Right lung (tissue), 5 donors: Measurements from ENCODE around the gene CCDC197. TPM values are rescaled to one million over a fixed set of nuclear protein-coding genes. Genes with fewer than 3 reads are reported as not detected.

Source experiments
- DNase-seq, 2 donors: peaks; one replicate each; pipeline ENCODE4 v3.0.0-alpha.2; 2013
- polyA plus RNA-seq, 5 donors: library from polyadenylated mRNA; unstranded; fragments of 120-200 nt; gene quantifications; one replicate each; pipeline versions ENCODE4 v1.2.1 to v1.2.3, GENCODE V29; 2013; ENCODE audit warnings: inconsistent platforms in 1 of 5, low replicate concordance in 1 of 5; ENCODE audit not compliant: insufficient read length in 5 of 5, insufficient read depth in 1 of 5

Gene CCDC197
- polyA plus RNA-seq, 5 donors: not detected

DNA sequence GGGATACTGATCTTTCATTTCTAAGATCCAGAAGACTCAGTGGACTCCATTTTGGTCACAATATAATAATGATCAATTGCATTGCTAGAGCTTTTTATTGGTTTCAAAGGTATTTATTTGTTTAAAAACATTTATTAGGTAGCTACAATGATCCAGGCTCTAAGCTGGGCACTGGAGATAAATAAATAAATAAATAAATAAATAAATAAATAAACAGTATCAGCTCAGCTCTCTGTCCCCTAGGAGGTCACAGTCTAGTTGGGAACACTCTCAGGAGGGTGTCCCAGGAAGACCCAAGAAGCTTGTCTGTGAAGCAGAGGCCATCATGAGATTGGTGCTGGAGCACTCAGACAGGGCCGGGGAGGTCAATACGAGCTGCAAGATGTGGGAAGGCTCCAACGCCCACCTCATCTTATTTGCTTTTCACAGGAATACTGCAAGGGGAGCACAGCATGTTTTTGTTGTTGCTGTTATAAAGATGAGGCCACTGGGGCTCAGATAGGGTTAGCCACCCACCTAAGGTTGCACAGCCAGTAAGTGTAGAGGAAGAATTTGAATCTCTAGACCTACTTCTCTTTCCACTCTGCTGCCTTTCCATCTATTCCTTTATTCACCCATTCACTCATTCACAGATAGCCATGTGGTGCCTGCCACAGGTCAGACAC, 36.2 kb upstream of the CCDC197 start:
- DNase-seq: no peak

DNA sequence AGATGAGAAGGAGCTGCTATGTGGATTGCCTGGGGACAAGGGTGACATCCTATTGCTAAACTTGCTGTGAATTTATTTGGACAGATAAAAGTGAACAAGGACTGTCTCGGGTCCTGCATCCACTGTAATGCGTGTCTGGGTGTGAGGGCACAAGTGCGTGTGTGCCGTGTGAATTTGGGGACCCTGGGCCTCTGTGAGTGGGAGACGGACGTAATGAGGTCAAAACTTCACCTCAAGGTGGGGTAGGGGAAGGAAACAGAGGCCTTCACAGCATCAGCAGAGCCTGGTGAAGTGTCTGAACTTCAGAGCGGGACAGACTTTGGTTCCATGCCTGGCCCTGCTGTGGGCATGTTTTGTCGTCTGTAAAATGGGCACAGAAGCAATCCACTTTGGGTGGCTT, 35.5 kb upstream of the CCDC197 start:
- no peak for DNase-seq

DNA sequence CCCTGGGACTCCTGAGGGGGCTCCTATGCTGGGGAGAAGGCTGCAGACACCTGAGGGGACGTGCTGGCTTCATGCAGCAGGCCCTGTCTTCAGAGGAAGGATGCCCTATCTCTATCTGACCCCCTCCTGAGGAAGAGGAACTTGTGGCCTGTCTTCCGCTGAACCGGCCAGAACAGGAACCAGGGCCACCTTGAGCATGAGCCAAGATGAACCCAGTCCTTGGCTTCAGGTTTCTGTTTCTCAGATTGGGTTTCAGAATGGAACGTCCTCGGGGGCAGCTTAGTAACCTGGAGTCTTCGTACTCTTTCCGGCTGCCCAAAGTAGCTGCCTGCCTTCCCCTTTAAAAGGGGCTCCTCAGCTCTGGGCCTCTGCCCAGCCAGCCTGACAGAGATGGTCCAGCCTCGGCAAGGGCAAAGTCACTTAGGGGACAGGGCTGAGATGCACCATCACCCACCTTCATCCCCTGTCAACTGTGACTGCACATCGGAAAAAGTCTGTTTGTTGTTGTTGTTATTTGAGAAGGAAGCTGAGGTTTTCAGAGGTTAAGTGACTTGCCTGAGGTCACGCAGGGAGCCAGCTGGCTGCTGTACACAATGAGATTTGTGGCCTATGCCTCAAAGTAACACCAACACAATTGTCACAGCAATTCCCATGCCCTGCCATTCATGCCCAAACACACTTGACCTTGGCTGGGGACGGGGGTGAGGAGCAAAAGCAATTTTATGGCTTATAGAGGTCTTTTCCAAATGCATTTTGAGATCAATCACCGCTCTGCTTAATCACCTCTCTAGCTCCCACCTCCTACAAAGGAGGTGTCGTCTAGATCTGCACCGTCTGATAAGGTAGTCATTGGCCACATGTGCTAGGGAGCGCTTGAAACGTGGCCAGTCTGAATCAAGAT, 34.1 kb upstream of the CCDC197 start:
- DNase-seq: no peak

DNA sequence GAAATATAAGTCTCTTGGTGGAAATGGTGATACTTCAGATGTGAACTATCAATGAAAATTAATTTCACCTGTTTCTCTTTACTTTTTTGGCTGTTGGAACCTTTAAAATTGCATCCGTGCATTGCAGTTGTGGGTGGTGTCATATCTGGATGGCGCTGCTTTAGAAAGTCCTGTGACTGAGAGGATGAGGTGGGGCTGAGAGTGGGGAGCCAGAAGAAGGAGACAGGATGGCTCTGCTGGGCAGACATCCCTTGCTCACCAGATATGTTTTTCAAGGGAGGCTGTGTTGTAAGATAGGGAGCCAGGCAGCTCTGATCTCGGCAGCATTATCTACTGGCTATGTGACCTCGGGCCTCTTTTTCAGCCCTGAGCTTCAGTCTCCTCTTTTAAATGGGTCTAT, 33.4 kb upstream of the CCDC197 start:
- no peak for DNase-seq

DNA sequence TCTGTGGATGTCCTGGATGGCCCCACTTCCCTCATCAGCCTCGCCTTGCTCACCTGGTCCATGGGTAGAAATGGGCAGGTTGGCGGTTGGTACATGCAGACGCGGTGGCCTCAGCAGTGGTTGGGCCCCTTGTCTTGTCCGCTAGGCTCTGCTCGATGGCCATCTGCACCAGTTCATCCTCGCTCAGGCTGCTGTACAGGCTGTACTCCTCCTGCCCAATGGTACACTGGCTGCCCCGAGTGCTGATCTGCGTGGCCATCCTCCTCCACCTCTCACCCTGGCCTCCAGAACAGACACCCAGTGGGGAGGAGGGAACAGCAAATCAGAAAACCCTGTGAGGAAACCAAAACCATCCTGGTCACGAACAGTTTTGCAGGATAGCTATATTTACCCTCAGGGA, 32.8 kb upstream of the CCDC197 start:
- DNase-seq: no peak

DNA sequence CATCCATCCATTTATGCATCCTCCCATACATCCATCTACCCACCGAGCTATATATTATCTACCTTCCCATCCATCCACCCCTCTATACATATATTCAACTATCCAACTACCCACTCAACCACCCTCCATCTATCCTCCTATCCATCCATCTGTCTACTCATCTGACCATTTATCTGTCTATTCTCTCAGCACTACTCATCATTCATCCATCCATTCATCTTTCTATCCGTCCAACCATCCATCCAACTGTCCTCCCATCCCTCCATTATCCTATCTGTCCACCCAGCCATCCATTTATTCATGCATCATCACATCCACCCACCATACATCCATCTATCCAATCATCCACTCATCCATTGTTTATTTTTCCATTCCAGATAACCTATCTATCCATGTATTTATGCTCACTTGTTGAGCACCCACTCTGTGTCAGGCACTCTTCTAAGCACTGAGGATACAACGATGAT, 32.2 kb upstream of the CCDC197 start:
- no peak for DNase-seq

DNA sequence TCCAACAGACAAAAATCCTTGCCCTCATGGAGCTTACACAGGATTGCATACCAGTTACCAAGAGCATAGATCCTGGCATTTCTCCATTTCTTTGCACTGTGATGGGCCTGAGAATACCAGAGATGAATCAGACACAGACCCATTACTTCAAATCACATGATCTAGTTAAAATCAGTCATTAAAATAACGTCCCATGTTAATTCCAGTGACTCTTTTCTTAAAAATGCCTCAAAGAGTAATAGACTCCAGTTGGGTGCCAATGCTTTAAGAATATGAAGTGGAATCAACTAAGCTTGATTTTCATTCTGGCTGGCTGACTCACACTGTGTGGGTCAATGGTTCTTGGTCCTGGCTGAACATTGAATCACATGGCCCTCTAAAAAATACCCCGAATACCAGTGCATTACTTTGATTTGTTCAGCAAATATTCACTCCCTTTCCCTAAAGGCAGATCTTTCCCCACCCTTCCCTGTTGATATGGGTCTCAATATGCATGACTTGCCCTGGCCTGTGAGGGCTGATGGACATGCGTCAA, 31.7 kb upstream of the CCDC197 start:
- DNase-seq: no peak

DNA sequence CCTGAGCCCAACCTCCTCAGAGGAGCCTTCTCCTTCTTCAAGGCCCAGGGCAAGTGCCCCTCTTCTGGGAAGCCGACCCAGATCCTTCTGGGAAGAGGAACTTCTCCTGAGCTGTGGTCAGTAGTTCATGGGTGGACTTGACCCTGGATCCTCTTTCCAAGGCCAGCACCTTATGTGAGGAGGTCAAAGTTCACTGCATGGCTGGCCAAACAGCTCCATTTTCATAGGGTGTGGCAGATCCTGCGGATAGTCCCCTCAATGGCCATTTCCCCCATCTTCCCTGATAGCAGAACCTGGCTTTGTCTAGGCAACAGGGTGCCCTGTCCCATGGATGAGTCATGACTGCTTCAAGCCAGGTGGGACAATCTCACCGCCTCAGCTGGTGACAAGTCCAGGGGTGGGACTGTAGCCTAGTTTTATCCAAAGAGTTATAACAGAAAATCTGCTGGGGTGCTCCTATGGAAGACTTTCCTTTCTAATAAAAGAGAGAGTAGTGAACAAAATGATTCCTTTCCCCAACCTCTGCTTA, 31.1 kb upstream of the CCDC197 start:
- no peak for DNase-seq

DNA sequence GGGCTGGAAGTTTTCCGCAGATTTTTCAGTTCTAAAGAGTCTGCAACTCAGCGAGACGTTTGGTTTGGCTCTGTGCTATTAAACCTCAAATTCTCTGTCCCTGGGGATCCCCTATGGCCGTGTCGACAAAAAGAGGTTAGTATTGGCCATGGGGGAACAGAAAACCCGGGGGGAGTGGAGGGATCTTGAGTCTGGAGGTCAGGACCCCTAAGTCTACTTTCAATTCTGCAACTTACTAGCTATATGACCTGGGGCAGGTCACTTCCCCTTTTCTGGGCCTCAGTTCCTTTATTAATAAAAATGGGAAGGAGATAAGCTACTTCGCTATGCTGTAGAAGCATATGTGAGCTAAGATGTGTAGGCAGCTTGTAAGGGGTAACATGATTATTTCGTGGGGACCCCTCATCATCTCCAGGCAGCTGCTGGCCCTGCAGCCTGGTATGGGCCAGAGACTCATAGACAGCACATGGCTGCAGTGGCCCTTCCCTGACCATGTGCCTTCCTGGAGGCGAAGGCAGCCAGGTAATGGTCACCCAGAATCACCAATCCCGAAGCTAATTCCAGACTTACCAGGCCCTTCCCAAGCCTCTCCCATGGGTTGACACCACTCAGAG, 29.4 kb upstream of the CCDC197 start:
- no peak for DNase-seq

DNA sequence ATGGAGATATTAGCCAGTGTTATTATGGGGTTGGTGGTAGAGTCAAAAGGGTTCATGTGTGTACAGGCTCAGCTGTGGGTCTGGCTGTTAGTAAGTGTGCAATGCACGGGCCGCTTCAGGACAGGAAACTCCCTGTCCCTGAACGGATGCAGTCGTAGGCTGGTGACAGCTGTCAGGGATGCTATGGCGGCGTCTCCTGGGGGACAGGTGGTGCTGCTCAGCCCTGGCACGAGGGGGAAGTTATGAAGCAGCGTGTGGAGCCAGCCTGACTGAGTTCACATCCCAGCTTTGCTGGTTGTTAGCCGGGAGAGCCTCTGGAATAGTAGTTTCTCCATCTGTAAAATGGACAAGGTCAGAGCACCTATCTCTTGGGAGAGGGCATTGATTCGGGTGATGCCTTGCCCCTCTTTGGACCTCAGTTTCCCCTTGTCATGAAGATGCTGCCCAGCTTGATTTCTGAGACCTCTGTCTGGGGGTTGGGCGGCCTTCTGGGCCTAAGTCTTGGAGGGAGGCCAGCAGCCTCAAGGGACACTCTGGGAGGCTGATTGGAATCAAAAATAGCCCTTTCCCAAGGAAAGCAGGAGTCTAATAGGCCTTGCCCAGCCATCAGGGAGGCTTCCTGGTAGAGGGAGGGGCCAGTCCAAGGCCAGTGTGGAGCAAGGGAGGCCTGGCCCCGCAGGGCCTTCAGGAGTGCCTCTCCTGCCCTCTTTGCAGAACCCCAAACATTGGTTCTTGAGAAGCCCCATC, 27.8 kb upstream of the CCDC197 start:
- DNase-seq: no peak

DNA sequence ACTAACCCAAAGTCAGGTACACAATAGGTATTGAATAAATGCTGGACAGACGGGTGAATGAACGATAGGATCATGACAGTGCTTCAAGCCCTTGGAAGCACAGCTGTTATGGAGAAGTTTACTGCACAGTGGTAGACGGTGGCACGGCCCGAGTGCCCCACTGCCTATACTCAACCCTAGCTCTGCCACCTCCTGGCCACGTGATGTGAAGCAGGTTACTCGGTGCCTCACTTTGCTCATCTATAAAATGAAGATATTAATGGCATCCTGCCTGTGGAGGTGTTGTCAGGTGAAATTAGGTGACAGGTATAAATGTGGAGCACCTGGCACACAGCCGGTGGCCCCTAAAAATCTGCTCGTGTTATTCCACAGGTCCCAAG, 26.5 kb upstream of the CCDC197 start:
- no peak for DNase-seq

DNA sequence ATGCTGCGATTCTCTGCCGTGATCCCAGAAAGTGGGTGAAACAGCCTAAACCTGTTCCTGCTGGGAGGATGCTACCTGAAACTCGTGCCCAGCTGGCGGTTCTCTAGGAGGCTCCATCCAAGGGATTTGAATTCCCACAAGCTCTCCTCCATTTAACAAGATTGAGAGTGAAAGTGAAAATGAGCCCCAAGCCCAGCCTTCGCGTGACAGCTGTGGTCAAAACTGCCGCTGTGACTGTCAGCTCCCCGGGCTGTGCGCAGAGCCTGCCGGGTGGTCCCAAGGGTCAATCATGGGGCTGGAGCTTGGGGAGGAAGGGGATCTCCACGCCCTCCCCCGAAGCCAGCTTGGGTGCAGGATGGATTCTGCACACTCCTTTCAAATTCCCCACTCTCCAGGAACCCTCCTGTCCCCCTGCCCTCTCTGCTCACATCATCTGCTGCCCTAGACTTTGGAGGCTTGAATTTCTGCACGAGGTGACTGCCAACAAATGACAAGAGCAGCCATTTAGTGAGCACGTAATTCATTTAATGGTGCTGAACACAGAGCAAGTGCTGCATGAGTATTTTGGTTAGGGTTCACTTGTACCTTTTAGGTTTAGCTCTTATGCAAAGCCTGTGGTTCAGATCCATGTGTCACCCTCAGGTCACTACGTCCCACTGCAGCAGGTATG, 26.0 kb upstream of the CCDC197 start:
- no peak for DNase-seq

DNA sequence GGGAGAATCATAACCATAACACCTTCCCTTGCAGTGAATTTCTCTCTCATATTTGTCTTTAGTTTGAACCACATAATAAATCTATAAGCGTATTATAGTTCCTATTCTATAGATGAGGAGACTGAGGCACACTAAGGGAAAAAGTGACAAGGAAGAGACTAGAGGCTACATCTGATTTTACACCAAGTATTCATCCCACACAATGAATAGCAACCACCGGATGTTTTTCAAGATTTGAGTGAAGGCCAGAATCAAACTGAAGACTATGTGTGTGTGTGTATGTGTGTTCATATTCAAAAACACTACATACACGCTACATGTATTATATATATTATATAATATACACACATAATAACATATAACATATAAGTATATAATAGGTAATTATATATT, 25.5 kb upstream of the CCDC197 start:
- DNase-seq: no peak

DNA sequence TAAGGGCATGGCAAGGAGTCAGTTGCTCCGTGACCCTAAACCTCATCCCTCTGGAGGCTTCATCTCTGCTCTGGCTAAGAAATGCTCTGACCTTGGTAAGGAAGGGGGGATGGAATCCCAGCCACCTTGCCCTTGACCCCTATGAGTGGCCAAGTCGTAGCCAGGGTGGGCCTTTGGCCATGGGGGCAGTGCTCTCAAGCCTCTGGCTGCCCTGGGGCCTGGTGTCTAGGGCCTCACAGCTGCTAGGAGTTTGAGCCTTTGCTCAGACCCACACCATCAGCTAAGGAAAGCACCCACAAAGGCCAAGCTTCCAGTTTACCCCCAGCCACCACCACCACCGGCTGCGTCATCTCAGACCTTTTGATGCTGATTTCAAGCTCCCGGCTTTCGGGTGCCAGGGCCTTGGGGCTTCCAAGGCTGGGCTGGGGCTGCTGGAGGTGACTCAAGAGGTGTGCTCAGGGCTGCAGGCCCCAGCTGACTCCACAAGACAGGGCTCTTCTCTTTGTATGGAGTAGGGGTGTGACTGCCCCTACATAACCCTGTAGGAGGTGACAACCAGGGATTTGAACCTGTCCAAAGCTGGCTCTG, 24.4 kb upstream of the CCDC197 start:
- no peak for DNase-seq

DNA sequence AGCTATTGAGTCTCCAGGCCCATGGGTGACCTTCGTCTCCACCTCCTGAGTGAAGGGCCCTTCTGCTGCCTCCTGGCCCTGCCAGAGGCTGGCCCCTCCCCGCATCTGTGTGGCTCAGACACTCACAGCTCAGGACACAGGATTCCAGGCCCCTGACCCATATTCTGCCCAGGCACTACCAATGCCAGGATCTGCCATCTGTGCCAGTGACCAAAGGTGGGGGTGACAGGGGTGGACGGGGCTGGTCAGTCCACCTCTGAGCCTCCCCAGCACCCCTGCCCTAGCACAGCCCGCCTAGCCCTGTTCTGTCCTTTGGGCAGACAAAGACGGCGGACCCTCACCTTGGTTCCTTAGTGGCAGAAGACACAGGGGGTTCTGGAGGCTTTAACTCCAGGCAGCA, 23.5 kb upstream of the CCDC197 start:
- no peak for DNase-seq

DNA sequence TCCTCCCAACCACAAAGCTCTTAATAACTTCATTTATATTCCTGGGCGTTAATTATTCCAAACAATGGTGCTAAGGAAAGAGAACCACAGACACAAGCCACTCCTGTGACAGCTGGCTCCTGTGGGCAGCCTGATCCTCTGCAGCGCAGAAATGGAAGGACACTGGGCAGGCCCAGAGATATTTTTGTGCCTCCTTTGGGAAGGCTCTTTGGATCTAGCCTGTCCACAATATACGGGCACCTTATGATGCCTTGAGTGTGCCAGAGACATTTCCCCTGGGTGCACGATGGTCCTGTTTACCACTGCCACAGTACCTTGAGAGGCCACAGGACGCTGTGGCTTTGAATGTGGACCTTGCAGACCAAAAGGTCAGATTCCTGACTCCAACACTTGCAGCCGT, 22.8 kb upstream of the CCDC197 start:
- DNase-seq: no peak

DNA sequence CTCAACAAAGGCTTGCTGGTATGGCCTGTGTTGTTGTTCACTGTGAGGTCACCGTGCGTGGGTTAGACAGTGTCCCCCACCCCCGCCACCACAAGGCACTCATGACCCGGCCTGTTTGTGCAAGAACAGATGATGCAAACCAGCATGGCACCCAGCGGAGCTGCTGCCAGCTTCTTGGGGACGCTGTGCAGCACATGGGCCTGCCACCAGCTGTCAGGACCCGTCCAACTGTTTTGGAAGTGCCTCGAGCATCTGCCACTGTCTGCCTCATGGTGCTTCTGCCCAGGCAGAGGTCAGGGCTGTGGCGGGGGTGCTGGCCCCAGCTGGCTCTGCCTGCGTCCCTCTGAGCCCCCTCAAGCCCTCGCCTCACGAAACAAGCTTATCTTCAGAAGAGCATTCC, 22.3 kb upstream of the CCDC197 start:
- no peak for DNase-seq

DNA sequence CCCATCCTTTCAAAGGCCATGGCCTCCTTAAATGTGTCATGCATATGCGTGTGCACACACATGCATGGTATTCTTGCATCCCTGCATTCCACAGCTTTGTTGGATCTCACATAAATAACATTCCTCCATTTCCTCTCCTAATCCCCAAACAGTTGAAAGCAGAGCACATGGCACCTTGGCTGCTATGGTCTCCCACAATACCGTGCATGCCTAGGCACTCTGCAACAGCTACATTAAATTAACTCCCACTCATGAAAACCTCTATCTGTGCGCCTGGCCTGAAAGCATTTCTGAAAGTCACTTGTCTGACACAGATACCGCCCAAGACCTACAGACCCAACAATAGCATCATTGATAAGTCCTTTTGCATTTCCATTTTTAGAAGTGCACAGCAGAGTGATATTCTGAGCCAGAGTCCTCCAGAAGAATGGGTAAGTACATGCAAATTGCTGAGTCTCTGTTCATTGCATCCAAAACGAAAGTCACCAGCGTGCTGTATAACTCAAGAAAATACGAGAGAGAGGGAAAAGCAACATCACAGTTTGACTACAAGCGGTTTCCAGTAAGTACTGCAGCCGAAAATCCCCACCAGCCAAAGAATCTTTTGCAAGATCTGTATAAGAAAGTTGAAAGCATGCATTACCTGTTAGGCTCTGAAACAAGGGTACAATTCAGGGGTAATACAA, 21.2 kb upstream of the CCDC197 start:
- DNase-seq: no peak

DNA sequence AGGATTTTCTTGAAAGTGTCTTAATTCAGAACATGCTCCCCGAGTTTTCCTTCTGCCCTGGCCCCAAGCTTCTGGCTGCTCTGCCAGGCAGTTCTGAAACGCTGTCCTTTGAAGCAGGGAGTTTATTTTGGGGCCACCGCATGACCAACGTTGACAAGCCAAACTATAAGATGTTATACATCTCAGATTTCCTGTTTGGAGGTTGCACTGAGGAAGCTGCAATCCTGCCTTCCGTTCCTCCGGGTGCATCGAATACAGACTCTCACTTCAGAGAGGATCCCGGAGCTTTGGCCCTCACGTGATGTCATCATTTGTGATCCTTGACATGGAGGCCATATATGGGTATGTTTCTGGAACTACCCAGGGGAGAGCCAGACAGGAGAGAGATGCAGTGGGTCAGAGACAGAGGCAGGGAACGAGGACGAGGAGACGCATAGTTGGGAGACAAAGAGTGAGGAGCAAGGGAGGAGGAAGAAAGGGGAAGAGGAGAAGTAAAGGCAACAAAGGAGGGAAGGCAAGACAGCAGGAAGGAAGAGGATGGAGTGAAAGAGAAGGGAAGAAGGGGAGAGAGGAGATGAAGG, 20.5 kb upstream of the CCDC197 start, which contains the start of gene ASB2:
Gene ASB2 (minus strand): TSS at position 94 of the 581 bp plus-strand sequence. CDS start 12,031 bp downstream, outside the sequence.
- no peak for DNase-seq
